Measurements from ENCODE around the gene CIDEA. TPM values are rescaled to one million over a fixed set of nuclear protein-coding genes. Genes with fewer than 3 reads are reported as not detected.
"Not testable (repeated sequence)": the region's sequence is repeated elsewhere in the genome, so short reads cannot be mapped to it uniquely, and the experiment has no call there.

CIDEA gene
- total RNA-seq, 1 donor from 2014 or later = not detected

- H3K36me3 Mint-ChIP-seq (ENCODE audit: low read depth) = no peaks in the 10 kb centered on the region
- ChIA-PET POLR2A (no interaction called here), CTCF (no interaction called here)
- no peak overlapping the region for H3K4me3 Mint-ChIP-seq
- H3K27ac Mint-ChIP-seq = no peak overlapping the region
- H3K4me1 Mint-ChIP-seq = peaks cover 7% of the 10 kb centered on the region
- peaks cover 25% of the 10 kb centered on the region for H3K27me3 Mint-ChIP-seq
- intact Hi-C loops (cut with micrococcal nuclease) = loop anchor here (5.0 kb wide), 1 partner anchor 37 kb away; no protein-coding TSS in a partner anchor
- H3K9me3 Mint-ChIP-seq = no peaks in the 10 kb centered on the region
- TF ChIP-seq, protein P1, sequence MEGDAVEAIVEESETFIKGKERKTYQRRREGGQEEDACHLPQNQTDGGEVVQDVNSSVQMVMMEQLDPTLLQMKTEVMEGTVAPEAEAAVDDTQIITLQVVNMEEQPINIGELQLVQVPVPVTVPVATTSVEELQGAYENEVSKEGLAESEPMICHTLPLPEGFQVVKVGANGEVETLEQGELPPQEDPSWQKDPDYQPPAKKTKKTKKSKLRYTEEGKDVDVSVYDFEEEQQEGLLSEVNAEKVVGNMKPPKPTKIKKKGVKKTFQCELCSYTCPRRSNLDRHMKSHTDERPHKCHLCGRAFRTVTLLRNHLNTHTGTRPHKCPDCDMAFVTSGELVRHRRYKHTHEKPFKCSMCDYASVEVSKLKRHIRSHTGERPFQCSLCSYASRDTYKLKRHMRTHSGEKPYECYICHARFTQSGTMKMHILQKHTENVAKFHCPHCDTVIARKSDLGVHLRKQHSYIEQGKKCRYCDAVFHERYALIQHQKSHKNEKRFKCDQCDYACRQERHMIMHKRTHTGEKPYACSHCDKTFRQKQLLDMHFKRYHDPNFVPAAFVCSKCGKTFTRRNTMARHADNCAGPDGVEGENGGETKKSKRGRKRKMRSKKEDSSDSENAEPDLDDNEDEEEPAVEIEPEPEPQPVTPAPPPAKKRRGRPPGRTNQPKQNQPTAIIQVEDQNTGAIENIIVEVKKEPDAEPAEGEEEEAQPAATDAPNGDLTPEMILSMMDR (IDR thresholded peaks at IDR 0.05) = no peak
- DNase-seq = no peak
- no peak for ATAC-seq (ENCODE audit: low read depth)
Observed at GRCh38 chr18:12239431-12239830, 14.7 kb upstream of the CIDEA start.

GRCh38 chr18:12242658-12243260, 11.4 kb upstream of the CIDEA start:
- H3K36me3 Mint-ChIP-seq (ENCODE audit: low read depth) = no peaks in the 10 kb centered on the region
- POLR2A ChIA-PET = no interaction called here
- H3K4me3 Mint-ChIP-seq = no peak overlapping the region
- DNase-seq (no peak), ATAC-seq (ENCODE audit: low read depth) (no peak)
- no peaks in the 10 kb centered on the region for H3K4me1 Mint-ChIP-seq
- intact Hi-C loops (cut with micrococcal nuclease) = no loop called here
- no peak overlapping the region for H3K27ac Mint-ChIP-seq
- TF ChIP-seq, protein P1 (IDR thresholded peaks at IDR 0.05) = no peak
- CTCF ChIA-PET = no interaction called here
- peaks cover 15% of the 10 kb centered on the region for H3K27me3 Mint-ChIP-seq
- no peaks in the 10 kb centered on the region for H3K9me3 Mint-ChIP-seq

DNA sequence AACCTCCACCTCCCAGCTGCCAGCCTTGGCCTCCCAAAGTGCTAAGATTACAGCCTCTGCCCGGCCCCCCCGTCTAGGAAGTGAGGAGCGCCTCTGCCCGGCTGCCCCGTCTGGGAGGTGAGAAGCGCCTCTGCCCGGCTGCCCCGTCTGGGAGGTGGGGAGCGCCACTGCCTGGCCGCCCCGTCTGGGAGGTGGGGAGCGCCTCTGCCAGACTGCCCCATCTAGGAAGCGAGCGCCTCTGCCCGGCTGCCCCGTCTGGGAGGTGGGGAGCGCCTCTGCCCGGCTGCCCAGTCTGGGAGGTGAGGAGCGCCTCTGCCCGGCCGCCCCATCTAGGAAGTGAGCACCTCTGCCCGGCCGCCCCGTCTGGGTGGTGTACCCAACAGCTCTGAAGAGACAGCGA, 10.9 kb upstream of the CIDEA start:
- intact Hi-C loops (cut with micrococcal nuclease); H3K9me3 Mint-ChIP-seq; H3K4me1 Mint-ChIP-seq; H3K4me3 Mint-ChIP-seq; ATAC-seq (ENCODE audit: low read depth); DNase-seq; CTCF ChIA-PET; H3K36me3 Mint-ChIP-seq (ENCODE audit: low read depth); H3K27ac Mint-ChIP-seq; POLR2A ChIA-PET: not testable (repeated sequence)
- peaks cover 15% of the 10 kb centered on the region for H3K27me3 Mint-ChIP-seq

DNA sequence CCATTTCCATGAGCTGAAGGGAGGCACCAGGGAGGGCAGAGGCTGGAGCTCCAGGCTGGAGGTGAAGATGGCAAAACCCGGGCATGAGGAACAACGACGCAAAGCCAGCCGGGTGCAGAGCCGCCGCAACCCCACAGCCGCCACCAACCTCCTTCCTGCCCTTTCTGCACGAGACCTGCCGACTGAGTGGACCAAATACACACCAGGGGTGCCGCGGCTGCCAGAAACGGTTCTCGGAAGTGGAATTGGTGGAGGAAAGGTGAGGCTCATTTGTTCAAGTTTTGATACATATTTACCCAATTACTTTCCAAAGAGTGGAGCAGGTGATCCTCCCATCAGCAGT, 8.4 kb upstream of the CIDEA start:
- Mint-ChIP-seq H3K4me1 (no peaks in the 10 kb centered on the region), H3K27me3 (peaks cover 29% of the 10 kb centered on the region), H3K36me3 (ENCODE audit: low read depth) (no peaks in the 10 kb centered on the region), H3K4me3 (no peak overlapping the region), H3K27ac (no peak overlapping the region), H3K9me3 (no peaks in the 10 kb centered on the region)
- no peak for ATAC-seq (ENCODE audit: low read depth)
- ChIA-PET CTCF (interaction anchor here (1.1 kb wide), 1 partner anchor 9 kb away, joined by 3 read pairs; no protein-coding TSS in a partner anchor), POLR2A (no interaction called here)
- TF ChIP-seq, protein P1 (IDR thresholded peaks at IDR 0.05) = no peak
- DNase-seq = no peak
- intact Hi-C loops (cut with micrococcal nuclease) = no loop called here

DNA sequence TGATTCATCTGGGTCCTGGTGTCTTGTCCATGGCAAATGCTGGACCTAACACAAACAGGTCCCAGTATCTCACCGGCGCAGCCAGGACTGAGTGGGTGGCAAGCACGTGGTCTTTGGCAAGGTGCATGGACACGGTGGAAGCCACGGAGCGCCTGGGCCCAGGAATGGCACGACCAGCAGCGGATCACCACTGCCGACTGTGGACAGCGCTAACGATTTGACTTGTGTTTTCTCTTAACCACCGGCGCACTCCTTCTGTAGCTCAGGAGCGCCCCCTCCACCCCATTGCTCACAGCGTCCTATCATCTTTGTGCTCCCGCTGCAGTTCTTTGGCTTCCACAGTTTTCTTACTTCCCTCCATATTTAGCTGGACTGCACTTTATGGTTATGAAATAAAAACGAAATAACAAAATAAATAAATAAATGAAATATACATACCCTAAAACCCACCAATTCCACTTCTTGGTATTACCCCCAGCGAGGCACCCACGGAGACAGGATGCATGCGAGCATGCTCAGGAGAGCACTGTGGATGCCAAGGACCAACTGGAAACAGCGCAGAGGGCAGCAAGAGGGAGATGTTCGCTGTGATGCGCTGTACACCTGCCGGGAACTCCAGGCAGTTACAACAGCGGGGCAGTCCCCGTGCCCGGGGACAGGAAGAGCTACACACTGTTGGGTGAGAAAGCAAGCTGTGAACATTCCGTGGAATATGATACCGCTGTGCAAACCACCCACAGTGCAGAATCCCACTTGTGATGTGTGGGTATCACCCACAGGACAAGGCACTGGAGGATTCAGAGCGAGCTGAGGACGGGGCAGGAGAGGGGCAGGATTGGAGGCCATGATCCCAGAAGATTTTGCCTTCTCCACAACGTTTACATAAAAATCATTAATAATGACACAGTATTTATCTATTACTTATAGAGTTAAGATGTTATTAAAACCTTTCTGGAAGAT, 7.0 kb upstream of the CIDEA start:
- Mint-ChIP-seq H3K9me3 (no peaks in the 10 kb centered on the region), H3K27ac (no peak overlapping the region), H3K36me3 (ENCODE audit: low read depth) (no peaks in the 10 kb centered on the region), H3K4me1 (no peaks in the 10 kb centered on the region), H3K4me3 (no peak overlapping the region), H3K27me3 (peaks cover 40% of the 10 kb centered on the region)
- DNase-seq = no peak
- CTCF ChIA-PET = interaction anchor here (0.6 to 1.1 kb wide), 3 partner anchors 10 to 309 kb away, joined by 3 read pairs; no protein-coding TSS in a partner anchor
- TF ChIP-seq, protein P1 (IDR thresholded peaks at IDR 0.05) = no peak
- no peak for ATAC-seq (ENCODE audit: low read depth)
- POLR2A ChIA-PET = no interaction called here
- intact Hi-C loops (cut with micrococcal nuclease) = no loop called here
